Caki2 (cell line): ENCODE measurements around the gene RPL4. TPM values are rescaled to one million over a fixed set of nuclear protein-coding genes. Genes with fewer than 3 reads are reported as not detected.
"Not testable (repeated sequence)": the region's sequence is repeated elsewhere in the genome, so short reads cannot be mapped to it uniquely, and the experiment has no call there.

ENCODE experiments used
- DNase-seq: peaks from one replicate; pipeline ENCODE4 v3.0.0-alpha.2; 2015; ENCODE audit warnings: low read depth
- in situ Hi-C: cut with HindIII; loops from 2 replicates; pipeline ENCODE4 v1.10.0; 2016; ENCODE audit warnings: low sequenced_read_pairs, low pct_unique_long_range_greater_than_20kb, mixed read lengths
- total RNA-seq: library from RNA; depleted of rRNA; stranded (reverse); fragments of >200 nt; shearing (Covaris generic); gene quantifications from 2 replicates; pipeline ENCODE4 v1.2.3, GENCODE V29; 2014; ENCODE audit warnings: low replicate concordance; rRNA removed

Gene RPL4
- total RNA-seq: 5,634 and 5,951 TPM in 2 replicates

- in situ Hi-C loops: no loop called here
- DNase-seq: peak; percentile 89
Observed at GRCh38 chr15:66504563-66505429, at the start of gene RPL4, which contains the start of gene ZWILCH. TSS of gene RPL4 (minus strand) at chr15:66504855. CDS start at chr15:66504790, 65 bp downstream. TSS of gene ZWILCH (plus strand) at chr15:66505326. CDS start at chr15:66505339, 13 bp downstream.

GRCh38 chr15:66545255-66545654, 40.6 kb upstream of the RPL4 start:
- in situ Hi-C loops: no loop called here
- DNase-seq: no peak

- in situ Hi-C loops: no loop called here
- no peak for DNase-seq
Observed at GRCh38 chr15:66542896-66543295, 38.2 kb upstream of the RPL4 start.

- in situ Hi-C loops: no loop called here
Observed at GRCh38 chr15:66535056-66535455, 30.4 kb upstream of the RPL4 start.

DNA sequence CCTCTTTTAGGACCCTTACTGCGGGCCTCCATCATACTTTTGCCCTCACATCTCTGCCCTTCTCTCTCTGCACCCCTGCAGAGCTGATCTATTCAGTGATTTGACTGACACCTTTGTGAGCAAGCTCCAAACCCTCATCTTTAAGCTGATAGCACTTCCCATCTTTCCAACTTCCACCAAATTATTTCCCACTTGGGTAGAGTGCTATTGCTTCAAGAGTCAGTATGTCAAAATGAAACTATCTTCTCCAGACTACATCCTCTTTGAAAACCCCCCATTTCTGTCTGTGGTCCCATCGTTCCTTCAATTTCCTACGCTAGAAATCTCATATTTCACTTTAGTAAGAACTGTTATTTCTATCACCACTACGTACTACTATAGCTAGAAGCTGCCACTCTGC, 20.2 kb upstream of the RPL4 start:
- in situ Hi-C loops: no loop called here
- DNase-seq: no peak

More at GRCh38 chr15:66535056-66535455, 30.4 kb upstream of the RPL4 start:
- DNase-seq: no peak

GRCh38 chr15:66523926-66524325, 19.3 kb upstream of the RPL4 start:
- in situ Hi-C loops: no loop called here
- DNase-seq: no peak

DNA sequence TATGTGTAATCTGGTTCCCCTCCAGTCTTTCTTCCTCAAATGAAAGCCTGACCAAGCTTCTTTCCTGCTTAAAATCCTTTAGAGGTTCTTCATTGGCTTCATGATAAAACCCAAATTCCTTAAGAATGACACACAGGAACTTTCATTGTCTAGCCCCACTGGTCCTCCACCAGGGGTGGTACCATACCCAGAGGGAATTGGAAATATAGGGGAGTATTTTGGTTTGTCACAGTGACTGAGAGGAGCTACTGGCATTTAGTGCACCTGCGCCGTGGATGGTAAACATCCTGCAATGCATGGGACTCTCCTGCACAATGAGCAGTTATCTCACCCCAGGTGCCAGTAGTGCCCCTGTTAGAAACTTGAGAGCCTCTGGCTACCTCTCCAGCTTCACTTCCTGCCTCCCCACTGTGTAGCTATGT, 11.3 kb upstream of the RPL4 start:
- in situ Hi-C loops: no loop called here
- no peak for DNase-seq

DNA sequence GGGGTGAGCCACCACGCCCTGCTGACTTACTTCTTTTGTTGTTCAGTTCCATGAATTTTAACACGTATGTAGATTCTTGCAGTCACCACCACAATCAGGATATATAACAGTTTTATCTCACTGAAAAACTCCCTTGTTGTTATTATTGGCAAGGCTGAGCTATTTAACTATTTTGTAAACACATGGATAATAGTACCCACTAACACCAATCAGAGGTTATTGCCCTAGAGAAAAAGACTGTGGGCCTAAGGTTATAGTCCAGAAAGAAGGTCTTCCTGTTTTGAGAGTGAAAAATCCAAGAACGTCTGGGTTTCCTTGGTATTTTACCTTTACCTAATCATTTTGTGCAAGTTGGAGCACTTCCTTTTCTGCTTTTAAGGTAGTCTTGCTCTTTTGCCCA, 9.9 kb upstream of the RPL4 start:
- no peak for DNase-seq
- in situ Hi-C loops: no loop called here

DNA sequence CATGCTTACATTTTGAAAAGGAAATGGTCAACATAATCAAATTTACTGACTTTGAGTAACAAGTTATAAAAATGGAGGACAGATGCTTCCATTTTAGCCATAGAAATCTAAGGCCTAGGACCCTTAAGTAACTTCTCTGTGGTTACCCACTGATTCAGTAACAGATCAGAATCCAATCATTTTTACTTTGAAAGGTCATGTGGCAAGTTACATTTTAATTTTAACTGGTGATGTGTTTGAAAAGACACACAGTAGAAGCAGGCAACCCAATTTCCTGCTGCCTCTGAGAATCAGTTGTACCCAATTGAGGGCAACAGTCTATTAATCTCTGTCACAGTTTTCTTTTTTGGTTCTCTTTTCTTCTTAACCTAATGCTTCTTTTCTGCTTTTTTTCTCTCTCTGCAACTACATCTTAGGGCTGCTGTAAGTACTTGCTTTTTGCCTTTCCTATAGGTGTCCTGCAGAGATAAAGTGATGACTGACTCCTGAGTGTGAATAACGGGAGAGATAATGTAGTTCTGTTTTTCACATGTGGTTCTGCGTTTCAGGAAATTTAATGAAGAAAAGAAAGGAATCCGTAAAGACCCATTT, 3.7 kb upstream of the RPL4 start:
- peak; percentile 4 for DNase-seq
- in situ Hi-C loops: no loop called here

DNA sequence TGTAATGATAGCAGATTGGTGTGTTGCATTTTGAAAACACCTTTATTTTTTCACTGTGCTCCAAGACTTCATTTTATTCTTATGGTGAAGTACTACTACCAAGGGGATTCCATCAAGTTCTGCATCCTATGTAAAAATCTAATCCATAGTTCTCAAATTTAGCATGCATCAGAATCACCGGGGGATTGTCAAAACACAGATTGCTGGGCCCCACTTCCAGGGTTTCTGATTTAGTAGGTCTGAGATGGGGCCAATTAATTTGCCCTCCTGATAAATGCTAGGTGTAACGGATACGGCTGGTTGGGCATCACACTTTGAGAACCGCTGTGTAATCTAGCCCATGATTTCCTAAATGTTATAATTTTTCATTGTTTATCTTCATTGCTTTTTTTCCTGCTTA, 1.2 kb upstream of the RPL4 start:
- DNase-seq: no peak
- in situ Hi-C loops: no loop called here

DNA sequence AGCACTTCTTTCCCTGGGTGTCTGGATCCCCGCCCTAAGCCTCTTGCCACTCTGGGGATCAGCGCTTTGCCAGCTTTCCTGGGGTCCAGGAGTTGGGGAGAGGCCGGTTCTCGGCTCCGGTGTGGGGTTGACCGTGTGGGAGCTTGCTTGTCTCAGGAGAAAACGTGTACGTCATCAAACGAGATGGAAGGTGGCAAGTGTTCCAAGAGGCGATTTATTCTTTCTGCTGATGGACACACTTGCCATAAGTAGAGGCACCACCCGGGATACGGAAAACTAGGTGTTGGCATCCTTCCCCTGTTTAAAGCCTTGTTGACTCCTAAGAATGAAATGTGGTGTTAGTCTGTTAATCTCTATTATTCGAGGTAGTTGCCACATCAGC, 766 bp upstream of the RPL4 start:
- in situ Hi-C loops: no loop called here
- DNase-seq: no peak

- in situ Hi-C loops: no loop called here
- no peak for DNase-seq
Observed at GRCh38 chr15:66503780-66504562, 684 bp downstream of the RPL4 start.

DNA sequence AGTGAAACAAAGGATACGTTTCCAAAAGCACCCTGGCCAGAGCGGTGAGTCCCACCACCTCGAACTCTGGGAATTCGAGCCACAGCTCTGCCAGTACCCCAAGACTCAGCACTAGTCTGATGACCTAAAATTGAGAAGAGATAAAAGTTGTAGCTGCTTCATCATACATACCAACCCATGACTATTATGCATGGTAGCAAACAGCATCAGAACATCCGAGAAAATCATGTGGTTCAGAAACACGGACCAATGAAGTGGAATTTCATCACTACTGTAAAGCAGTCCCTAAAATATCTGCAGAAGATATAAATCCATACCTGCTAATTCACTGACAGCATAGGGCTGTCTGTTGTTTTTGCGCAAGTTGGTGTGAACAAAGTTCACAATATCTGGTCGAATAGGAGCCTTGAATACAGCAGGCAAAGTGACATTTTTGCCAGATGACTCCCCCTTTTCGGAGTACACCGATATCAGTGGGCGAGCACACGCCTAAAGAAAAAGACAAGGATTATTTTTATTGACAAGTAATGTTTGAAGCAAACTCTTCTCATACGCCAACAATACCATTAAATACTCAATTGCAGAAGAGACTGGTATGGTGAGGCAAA, 1.5 kb downstream of the RPL4 start:
- DNase-seq, in situ Hi-C loops: not testable (repeated sequence)

DNA sequence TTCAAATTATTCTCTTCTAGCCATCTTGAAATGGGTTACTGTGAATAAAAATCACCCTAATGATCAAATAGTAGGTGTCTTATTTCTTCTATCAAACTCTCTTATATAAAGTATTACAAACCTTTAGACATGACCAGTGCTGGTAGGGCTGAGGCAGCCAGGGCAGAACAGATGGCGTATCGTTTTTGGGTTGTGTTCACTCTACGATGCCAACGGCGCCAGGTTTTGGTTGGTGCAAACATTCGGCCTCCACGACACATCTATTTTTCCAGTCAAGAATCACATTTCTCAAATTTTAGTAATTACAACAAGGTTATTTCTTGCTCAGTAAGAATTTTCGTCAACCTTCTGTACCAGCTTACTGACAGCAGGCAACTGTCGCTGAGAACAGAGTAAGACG, 2.2 kb downstream of the RPL4 start:
- DNase-seq: no peak
- in situ Hi-C loops: no loop called here

DNA sequence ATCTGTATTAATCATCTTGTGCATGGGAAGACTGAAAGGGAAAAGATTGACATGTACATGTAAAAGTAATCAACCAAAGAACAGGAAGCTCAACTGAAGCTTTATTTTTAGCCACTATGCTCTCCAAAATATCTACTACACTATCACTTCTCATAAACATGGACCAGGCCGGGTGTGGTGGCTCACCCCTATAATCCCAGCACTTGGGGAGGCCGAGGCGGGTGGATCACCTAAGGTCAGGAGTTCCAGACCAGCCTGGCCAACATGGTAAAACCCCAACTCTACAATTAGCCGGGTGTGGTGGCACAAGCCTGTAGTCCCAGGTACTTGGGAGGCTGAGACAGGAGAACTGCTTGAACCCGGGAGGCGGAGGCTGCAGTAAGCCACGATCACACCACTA, 4.3 kb downstream of the RPL4 start:
- DNase-seq, in situ Hi-C loops: not testable (repeated sequence)

DNA sequence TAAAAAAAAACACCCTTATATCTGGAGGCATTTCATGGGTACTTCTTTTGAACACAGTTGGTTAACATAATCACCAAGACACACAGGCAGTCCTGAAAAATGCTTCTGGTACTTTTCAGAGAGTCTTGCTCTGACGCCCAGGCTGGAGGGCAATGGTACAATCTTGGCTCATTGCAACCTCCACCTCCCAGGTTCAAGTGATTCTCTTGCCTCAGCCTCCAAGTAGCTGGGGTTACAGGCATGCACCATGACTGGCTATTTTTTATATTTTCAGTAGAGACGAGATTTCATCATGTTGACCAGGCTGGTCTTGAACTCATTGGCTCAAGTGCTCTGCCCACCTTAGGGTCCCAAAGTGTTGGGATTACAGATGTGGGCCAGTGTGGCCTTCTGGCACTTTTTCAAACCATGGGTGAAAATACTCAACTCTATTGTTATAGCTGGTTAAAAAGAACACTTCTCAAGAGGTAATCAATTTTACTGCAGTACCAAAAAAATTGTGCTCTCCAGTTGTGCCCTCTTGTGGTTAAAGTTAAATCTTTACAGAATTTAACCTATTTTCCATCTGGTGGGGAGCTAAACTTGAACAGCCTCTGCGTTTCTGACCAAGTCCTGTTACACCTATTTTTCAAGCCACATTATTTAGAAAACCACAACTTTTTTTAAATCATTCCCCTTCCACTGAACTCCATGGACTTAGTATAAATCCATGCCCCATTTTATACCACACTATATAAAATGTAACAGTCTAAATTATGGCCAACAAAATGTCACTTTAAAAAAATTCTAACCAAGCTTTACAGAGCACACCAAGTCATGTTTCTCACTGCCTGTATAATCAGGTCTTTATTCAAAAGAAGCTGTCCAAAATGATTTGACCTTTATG, 5.9 kb downstream of the RPL4 start:
- in situ Hi-C loops: no loop called here
- peak; percentile 26 for DNase-seq
